ENCODE results near the gene ST7.
A peak's percentile ranks its signal among the peaks of the same experiment; 100 is the strongest.

ST7 gene

GRCh38 chr7:117034851-117035464 is 81.7 kb downstream of the ST7 start:
- DNase-seq, result no peak

GRCh38 chr7:117035465-117035862 is 82.2 kb downstream of the ST7 start:
- peak in 1 of 2 experiments; percentile 23 for DNase-seq

- no peak for DNase-seq
Measured at GRCh38 chr7:117036053-117036669, 82.9 kb downstream of the ST7 start.

GRCh38 chr7:117036836-117037235 is 83.5 kb downstream of the ST7 start:
- peak in 1 of 2 experiments; percentile 18 for DNase-seq

GRCh38 chr7:117038408-117038807 is 85.1 kb downstream of the ST7 start:
- DNase-seq, result no peak

GRCh38 chr7:117041007-117041406 is 87.7 kb downstream of the ST7 start:
- no peak for DNase-seq

GRCh38 chr7:117041822-117042221 is 88.5 kb downstream of the ST7 start:
- DNase-seq, result no peak

GRCh38 chr7:117043108-117043825 is 90.0 kb downstream of the ST7 start:
- DNase-seq, result no peak

GRCh38 chr7:117044664-117045063 is 91.4 kb downstream of the ST7 start:
- no peak for DNase-seq

GRCh38 chr7:117045927-117046710 is 92.8 kb downstream of the ST7 start:
- DNase-seq, result peak in 1 of 2 experiments; percentile 25

GRCh38 chr7:117047496-117047895 is 94.2 kb downstream of the ST7 start:
- peak in 1 of 2 experiments; percentile 34 for DNase-seq

- no peak for DNase-seq
Measured at GRCh38 chr7:117048114-117048866, 95.0 kb downstream of the ST7 start.

GRCh38 chr7:117048882-117049281 is 95.6 kb downstream of the ST7 start:
- no peak for DNase-seq

- DNase-seq, result no peak
Measured at GRCh38 chr7:117051808-117052207, 98.5 kb downstream of the ST7 start.

GRCh38 chr7:117053432-117053831 is 100.1 kb downstream of the ST7 start:
- no peak for DNase-seq

GRCh38 chr7:117061751-117062150 is 108.5 kb downstream of the ST7 start:
- no peak for DNase-seq

GRCh38 chr7:117062300-117062699 is 109.0 kb downstream of the ST7 start:
- no peak for DNase-seq

GRCh38 chr7:117064688-117065087 is 111.4 kb downstream of the ST7 start:
- DNase-seq, result no peak

GRCh38 chr7:117065571-117066150 is 112.4 kb downstream of the ST7 start:
- no peak for DNase-seq

- DNase-seq, result no peak
Measured at GRCh38 chr7:117066668-117067067, 113.4 kb downstream of the ST7 start.

- no peak for DNase-seq
Measured at GRCh38 chr7:117067340-117067739, 114.0 kb downstream of the ST7 start.

- no peak for DNase-seq
Measured at GRCh38 chr7:117068511-117069145, 115.3 kb downstream of the ST7 start.

Measured in NCI-H526 (cell line).